Activated gamma-delta T cell treated with Interleukin-2 at 50 U/mL for 16 hours (primary cell): Measurements from ENCODE around the gene MSLN.

Source experiments
- DNase-seq: peaks from one replicate; pipeline ENCODE4 v3.0.0-alpha.2; 2020

MSLN gene

GRCh38 chr16:794853-795466 lies 34.4 kb downstream of the MSLN start:
- DNase-seq: no peak

DNA sequence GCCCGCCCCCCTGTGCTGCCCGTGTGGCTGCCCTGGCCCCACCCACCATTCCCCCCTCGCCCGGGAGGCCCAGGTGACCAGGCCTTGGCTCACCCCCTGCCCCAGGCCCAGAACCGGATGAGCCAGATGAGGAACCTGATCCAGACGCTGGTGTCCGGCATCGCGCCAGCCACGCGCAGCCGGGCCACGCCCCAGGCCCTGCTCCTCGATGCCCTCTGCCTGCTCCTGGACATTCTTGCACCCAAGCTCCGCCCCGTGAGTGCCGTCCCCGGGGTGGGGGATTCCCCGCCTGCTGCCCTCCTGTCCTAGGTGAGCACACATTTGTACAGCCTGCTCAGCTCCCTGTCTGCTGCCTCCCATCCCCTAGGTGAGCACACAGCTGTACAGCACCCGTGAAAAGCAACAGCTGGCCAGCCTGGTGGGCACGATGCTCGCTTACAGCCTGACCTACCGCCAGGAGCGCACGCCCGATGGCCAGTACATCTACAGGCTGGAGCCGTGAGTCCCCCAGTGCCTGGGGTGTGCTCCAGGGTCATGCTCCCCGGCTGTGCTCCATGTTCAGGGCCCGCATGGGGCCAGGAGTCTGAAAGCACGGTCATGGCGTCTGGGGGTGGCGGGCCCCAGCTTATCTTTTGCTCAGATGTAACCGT lies 35.2 kb downstream of the MSLN start:
- DNase-seq: no peak

DNA sequence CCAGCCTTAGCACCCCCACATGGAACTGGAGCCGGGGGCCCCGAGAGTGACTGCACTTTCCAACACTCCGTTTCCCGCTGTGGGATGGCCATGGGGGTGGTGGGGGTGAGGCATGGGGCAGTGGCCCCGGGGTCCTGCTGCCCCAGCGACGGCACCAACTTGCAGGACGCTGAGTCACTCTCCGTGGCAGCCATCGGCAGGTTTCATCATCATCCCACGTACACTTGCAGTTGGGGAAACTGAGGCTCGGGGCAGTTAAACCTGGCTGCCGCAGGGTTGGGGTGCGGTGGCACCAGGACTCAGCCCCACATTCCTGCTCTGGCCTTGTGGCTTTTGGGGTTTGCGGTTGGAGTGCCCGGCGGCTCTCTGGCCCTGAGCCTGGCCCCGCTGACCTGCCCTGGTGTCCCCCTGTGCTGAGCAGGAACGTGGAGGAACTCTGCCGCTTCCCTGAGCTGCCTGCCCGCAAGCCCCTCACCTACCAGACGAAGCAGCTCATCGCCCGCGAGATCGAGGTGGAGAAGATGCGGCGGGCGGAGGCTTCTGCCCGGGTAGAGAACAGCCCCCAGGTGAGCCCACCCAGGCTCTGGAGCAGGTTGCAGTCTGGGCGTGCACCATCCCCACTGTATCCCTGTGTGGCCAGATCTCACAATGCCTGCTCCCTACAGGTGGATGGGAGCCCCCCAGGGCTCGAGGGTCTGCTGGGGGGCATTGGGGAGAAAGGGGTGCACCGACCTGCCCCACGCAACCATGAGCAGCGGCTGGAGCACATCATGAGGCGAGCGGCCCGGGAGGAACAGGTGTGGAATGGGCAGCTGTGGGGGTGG lies 36.0 kb downstream of the MSLN start:
- no peak for DNase-seq

- no peak for DNase-seq
These were observed 36.5 kb downstream of the MSLN start for GRCh38 chr16:797120-797420.

DNA sequence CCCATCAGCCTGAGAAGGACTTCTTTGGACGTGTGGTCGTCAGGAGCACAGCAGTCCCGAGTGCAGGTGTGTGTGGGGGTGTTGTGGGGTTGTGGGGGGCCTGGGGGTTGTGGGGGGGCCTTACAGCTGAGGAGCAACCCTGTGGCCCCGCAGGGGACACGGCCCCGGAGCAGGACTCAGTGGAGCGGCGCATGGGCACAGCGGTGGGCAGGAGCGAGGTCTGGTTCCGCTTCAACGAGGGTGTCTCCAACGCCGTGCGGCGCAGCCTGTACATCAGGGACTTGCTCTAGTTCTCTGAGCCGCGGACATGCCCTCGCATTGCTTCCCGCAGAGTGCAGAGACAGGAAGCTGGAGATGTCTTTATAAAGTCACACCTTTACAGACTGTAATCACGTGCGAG lies 37.2 kb downstream of the MSLN start:
- no peak for DNase-seq

- DNase-seq: no peak
These were observed 38.1 kb downstream of the MSLN start for GRCh38 chr16:798666-799065.

DNA sequence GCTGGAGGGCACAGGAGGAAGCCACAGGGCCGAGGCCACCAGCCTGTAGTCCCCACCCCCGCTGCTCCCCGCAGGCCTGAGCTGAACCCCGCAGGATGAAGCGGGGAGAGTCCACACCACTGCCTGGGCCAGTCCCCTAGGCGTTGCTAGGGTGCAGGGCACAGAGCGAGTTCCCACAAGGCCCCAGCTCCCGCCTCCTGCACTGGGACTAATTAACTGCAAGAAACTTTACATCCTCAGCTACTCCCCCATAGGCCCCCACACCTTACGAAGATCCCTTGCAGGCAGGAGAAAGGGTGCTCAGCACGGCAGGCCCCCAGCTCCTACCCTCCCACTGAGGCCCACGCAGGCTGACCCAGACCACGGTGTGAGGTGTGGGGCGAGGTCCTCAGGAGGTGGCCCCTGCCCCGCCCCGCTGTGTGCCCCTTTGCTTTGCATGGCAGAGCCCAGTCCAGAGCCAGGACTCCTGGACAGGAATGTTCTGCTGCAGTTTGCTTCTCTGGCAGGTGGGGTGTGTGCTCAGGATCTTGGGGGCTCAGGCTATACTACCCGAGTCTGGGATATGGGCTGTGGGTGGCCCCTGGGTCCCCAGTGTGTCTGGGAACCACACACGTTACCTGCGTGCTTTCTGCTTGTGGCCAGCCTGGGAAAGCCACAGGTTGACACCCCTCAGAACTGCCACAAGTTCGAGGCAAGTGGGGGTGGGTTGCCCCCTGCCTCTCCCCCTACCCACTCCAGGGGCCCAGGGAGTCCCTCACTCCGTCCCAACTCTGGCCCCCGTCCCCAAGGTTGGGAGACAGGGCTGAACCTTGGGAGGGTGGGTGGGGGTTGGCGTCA lies 38.8 kb downstream of the MSLN start:
- DNase-seq: no peak

- DNase-seq: no peak
These were observed 39.7 kb downstream of the MSLN start, which contains the start of gene GNG13 for GRCh38 chr16:799948-800833. GNG13 (minus strand) TSS chr16:800734; CDS start chr16:799077, 1,657 bp downstream.

DNA sequence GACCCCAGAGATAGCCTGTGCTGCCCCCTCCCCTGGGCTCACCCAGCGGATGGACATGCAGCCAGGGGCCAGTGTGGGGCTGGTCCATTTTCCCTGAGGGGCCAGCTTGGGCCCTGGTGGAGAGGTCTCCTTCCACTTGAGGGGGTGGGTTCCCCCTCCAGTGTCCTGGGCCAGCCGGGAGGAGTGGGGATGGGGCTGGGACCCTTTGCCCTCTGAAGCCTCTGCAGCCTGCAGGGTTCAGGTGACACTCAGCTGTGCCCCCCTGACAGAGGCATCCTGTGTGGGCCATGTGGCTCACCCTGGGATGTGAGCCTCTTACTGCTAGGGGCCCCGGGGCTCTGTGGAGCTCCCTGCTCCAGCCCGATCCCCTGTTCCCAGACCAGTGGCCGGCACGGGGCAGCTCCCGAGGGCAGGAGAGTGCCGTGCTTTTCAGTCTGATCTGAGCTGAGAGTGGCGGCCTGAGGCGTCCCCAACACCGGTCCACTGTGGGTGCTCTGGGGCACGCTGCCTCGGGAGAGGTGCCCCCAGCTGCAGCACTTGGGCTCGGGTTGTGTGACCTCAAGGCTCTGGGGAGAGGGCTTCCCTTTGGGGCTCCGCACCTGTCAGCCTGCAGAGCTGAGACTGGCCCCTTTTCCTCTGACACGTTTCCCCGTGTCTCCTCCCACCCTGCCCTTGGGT lies 40.4 kb downstream of the MSLN start:
- no peak for DNase-seq

GRCh38 chr16:801584-802363 lies 41.2 kb downstream of the MSLN start:
- no peak for DNase-seq

GRCh38 chr16:802461-802860 lies 41.9 kb downstream of the MSLN start:
- DNase-seq: no peak

DNA sequence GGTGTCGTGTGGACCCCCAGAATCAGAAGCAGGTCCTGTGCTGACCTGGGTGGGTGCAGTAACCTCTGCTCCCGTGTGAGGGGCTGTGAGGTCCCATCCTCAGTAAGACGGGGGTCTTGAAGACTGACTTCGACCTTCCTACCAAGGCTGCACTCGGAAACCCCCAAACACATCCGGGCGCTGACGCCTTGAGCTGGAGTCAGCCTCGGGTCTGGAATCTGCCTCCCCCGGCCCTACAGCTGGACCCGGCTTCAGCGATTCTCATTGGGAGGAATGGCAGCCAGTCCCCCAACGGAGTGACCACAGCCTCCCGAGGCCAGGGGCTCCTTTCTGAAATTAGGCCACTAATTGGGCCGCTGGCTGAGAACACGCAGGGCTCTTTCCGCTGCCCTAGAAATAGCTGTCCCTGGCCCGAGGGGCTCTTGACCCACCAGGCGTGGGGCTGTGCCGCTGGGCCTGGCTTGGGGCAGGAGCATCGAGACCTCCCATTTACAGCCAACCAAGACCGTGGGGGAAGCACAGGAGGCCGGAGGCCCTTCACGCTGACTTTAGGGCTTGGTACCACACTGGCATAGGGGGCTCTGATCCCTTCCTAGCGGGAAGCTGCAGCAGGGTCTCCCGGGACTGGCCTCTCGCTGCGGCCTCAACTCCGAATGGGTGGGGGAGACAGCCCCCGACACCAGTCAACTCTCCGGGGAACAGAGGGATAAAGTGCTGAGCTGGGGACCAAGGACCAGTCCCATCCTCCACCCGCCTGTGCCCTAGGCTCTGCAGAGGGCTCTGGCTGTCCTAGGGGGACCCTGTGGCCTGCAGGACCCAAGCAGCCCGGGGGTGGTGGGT lies 42.6 kb downstream of the MSLN start:
- no peak for DNase-seq

- no peak for DNase-seq
These were observed 43.2 kb downstream of the MSLN start for GRCh38 chr16:803754-804080.

- DNase-seq: no peak
These were observed 43.9 kb downstream of the MSLN start for GRCh38 chr16:804193-805048.

DNA sequence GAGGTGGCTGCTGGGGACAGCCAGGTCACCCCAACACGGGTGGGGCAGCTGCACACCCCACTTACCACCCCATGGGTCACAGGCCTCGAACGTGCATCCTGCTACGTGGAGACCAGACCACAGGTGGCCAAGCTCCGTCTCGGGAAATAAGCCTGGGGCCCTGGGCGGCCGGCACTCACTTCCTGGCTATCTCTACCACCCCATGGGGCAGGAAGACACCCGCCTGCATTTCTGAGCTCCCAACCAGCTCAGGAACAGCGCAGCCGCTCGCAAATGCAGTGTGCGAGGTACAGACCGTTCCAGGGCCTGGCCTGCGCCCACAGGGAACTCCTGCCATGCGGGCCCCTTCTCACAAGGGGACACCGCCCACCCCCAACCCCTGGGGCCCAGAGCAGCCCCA lies 44.9 kb downstream of the MSLN start:
- DNase-seq: no peak

- peak; percentile 78 for DNase-seq
These were observed 47.0 kb downstream of the MSLN start for GRCh38 chr16:807347-808084.

GRCh38 chr16:808085-808386 lies 47.5 kb downstream of the MSLN start:
- no peak for DNase-seq

GRCh38 chr16:813204-813915 lies 52.8 kb downstream of the MSLN start:
- peak; percentile 45 for DNase-seq
